ENCODE data around the gene KIAA0753.

- TF ChIP-seq CTCF (IDR thresholded peaks at IDR 0.05) (no peak), POLR2A (IDR thresholded peaks at IDR 0.05) (no peak), POLR2AphosphoS5 (IDR thresholded peaks at IDR 0.05) (no peak)
Observed at GRCh38 chr17:6576038-6576785, 64.3 kb downstream of the KIAA0753 start.

Measured in gastroesophageal sphincter (tissue), 3 donors.